CD4-positive, CD25-positive, alpha-beta regulatory T cell (primary cell): ENCODE measurements around the gene RNMT. TPM values are rescaled to one million over a fixed set of nuclear protein-coding genes. Genes with fewer than 3 reads are reported as not detected.
"Not testable (repeated sequence)": the region's sequence is repeated elsewhere in the genome, so short reads cannot be mapped to it uniquely, and the experiment has no call there.

Experiments
- ATAC-seq, 2 donors: fragments of 150-1000 bp; cut with Tn5 transposase; one replicate each; pipeline ENCODE4 v1.10.0; 2021; ENCODE audit warnings: low read depth in 2 of 2, moderate number of reproducible peaks in 2 of 2, moderate library complexity in 1 of 2
- DNase-seq, 3 donors: peaks; one replicate each; pipeline versions ENCODE4 v3.0.0 to v3.0.0-alpha.2; 2012 to 2022; ENCODE audit warnings: mixed read lengths in 1 of 3
- H3K27ac ChIP-seq: one replicate; pipeline ENCODE4 v1.7.0; 2013; ENCODE audit warnings: mild to moderate bottlenecking, low read length; ENCODE audit not compliant: insufficient read depth, poor library complexity, severe bottlenecking
- H3K27me3 ChIP-seq: one replicate; pipeline ENCODE4 v1.7.0; 2013; ENCODE audit warnings: low read length; ENCODE audit not compliant: control insufficient read depth, insufficient read depth
- H3K36me3 ChIP-seq: one replicate; pipeline ENCODE4 v1.7.0; 2013; ENCODE audit warnings: mild to moderate bottlenecking, low read length, moderate library complexity; ENCODE audit not compliant: control insufficient read depth, insufficient read depth
- H3K4me1 ChIP-seq: 2 replicates; pipeline ENCODE4 v1.7.0; 2013; ENCODE audit warnings: mild to moderate bottlenecking, low read length; ENCODE audit not compliant: insufficient read depth, control insufficient read depth, poor library complexity, severe bottlenecking
- H3K4me3 ChIP-seq: one replicate; pipeline ENCODE4 v1.7.0; 2013; ENCODE audit warnings: low read depth, mild to moderate bottlenecking, low read length, moderate library complexity
- H3K9me3 ChIP-seq, 2 experiments: 1 replicate in 1 of 2; 2 replicates in 1 of 2; pipeline ENCODE4 v1.7.0; 2013; ENCODE audit warnings: low read length in 2 of 2, mild to moderate bottlenecking in 1 of 2, moderate library complexity in 1 of 2; ENCODE audit not compliant: control insufficient read depth in 2 of 2
- H3K27ac Mint-ChIP-seq, 3 donors: one replicate each; pipeline ENCODE4 v1.8.0; 2020 to 2022; ENCODE audit warnings: mild to moderate bottlenecking in 3 of 3, mixed read lengths in 3 of 3, moderate library complexity in 2 of 3
- H3K27me3 Mint-ChIP-seq: one replicate; pipeline ENCODE4 v1.8.0; 2022; ENCODE audit warnings: mild to moderate bottlenecking, mixed read lengths
- H3K36me3 Mint-ChIP-seq: one replicate; pipeline ENCODE4 v1.8.0; 2020; ENCODE audit warnings: mixed read lengths
- H3K4me1 Mint-ChIP-seq, 4 donors: one replicate each; pipeline ENCODE4 v1.8.0; 2020 to 2022; ENCODE audit warnings: mixed read lengths in 4 of 4, mild to moderate bottlenecking in 1 of 4
- H3K4me3 Mint-ChIP-seq, 4 donors: one replicate each; pipeline ENCODE4 v1.8.0; 2020 to 2022; ENCODE audit warnings: mild to moderate bottlenecking in 4 of 4, mixed read lengths in 4 of 4, moderate library complexity in 3 of 4
- H3K9me3 Mint-ChIP-seq, 7 donors: one replicate each; pipeline ENCODE4 v1.8.0; 2020 to 2022; ENCODE audit warnings: mixed read lengths in 7 of 7, mild to moderate bottlenecking in 3 of 7, moderate library complexity in 2 of 7
- polyA plus RNA-seq, 4 donors: library from polyadenylated mRNA; unstranded; fragments of 300-500 nt; fragmentation: Illumina TruSeq; gene quantifications; one replicate each; pipeline ENCODE4 v1.2.3, GENCODE V29; 2021
- total RNA-seq: library from RNA; stranded (reverse); gene quantifications from one replicate; pipeline ENCODE4 v1.2.3, GENCODE V29; 2022

The RNMT gene
- total and polyA plus RNA-seq, 5 donors from 2014 or later, result 52.8 to 122 (median 73.2) TPM

DNA sequence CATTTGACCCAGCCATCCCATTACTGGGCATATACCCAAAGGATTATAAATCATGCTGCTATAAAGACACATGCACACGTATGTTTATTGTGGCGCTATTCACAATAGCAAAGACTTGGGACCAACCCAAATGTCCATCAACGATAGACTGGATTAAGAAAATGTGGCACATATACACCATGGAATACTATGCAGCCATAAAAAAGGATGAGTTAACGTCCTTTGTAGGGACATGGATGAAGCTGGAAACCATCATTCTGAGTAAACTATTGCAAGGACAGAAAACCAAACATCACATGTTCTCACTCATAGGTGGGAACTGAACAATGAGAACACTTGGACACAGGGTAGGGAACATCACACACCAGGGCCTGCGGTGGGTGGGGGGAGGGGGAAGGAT lies 31.1 kb upstream of the RNMT start:
- not testable (repeated sequence) for H3K4me3 Mint-ChIP-seq, H3K27ac ChIP-seq, H3K36me3 ChIP-seq, H3K36me3 Mint-ChIP-seq, H3K27ac Mint-ChIP-seq, H3K27me3 Mint-ChIP-seq, H3K9me3 ChIP-seq, H3K4me1 ChIP-seq, DNase-seq, H3K4me3 ChIP-seq, ATAC-seq, H3K27me3 ChIP-seq
- H3K4me1 Mint-ChIP-seq, result peaks cover 11 to 34% (median 14%) of the 10 kb centered on the region in 4 donors
- peaks cover 0 to 17% (median 4%) of the 10 kb centered on the region in 7 donors for H3K9me3 Mint-ChIP-seq

- Mint-ChIP-seq H3K4me1 (peaks cover 5 to 25% (median 7%) of the 10 kb centered on the region in 4 donors), H3K27me3 (no peaks in the 10 kb centered on the region), H3K9me3 (peaks cover 0 to 23% (median 6%) of the 10 kb centered on the region in 7 donors), H3K36me3 (peaks cover 8% of the 10 kb centered on the region), H3K27ac (peak overlapping the region in 1 of 3 donors; percentile 12), H3K4me3 (no peak overlapping the region)
- ATAC-seq (no peak), DNase-seq (no peak)
- Histone ChIP-seq H3K27ac (no peak overlapping the region), H3K9me3 (peaks cover 8 to 16% of the 10 kb centered on the region in 2 experiments), H3K4me3 (no peak overlapping the region), H3K27me3 (no peaks in the 10 kb centered on the region), H3K4me1 (no peaks in the 10 kb centered on the region), H3K36me3 (peaks cover under 1% of the 10 kb centered on the region)
These were observed 29.5 kb upstream of the RNMT start for GRCh38 chr18:13696961-13697360.

GRCh38 chr18:13700153-13700552 lies 26.3 kb upstream of the RNMT start:
- no peak for ATAC-seq
- H3K9me3 Mint-ChIP-seq, result peaks cover 0 to 21% (median 6%) of the 10 kb centered on the region in 7 donors
- no peak overlapping the region for H3K4me3 Mint-ChIP-seq
- DNase-seq, result no peak
- Histone ChIP-seq H3K36me3 (peaks cover 7% of the 10 kb centered on the region), H3K27me3 (no peaks in the 10 kb centered on the region), H3K4me1 (no peaks in the 10 kb centered on the region), H3K4me3 (no peak overlapping the region), H3K9me3 (peaks cover 20 to 44% of the 10 kb centered on the region in 2 experiments), H3K27ac (no peak overlapping the region)
- H3K36me3 Mint-ChIP-seq, result peaks cover 4% of the 10 kb centered on the region
- no peaks in the 10 kb centered on the region for H3K27me3 Mint-ChIP-seq
- peak overlapping the region in 1 of 3 donors; percentile 57 for H3K27ac Mint-ChIP-seq
- peaks cover 4 to 16% (median 10%) of the 10 kb centered on the region in 4 donors for H3K4me1 Mint-ChIP-seq

GRCh38 chr18:13703899-13704298 lies 22.6 kb upstream of the RNMT start:
- no peak overlapping the region for H3K4me3 Mint-ChIP-seq
- peaks cover 2 to 14% (median 7%) of the 10 kb centered on the region in 4 donors for H3K4me1 Mint-ChIP-seq
- Histone ChIP-seq H3K9me3 (peaks cover 20 to 44% of the 10 kb centered on the region in 2 experiments), H3K27me3 (no peaks in the 10 kb centered on the region), H3K36me3 (peaks cover 7% of the 10 kb centered on the region), H3K4me1 (no peaks in the 10 kb centered on the region), H3K27ac (no peak overlapping the region), H3K4me3 (no peak overlapping the region)
- peaks cover 10% of the 10 kb centered on the region for H3K36me3 Mint-ChIP-seq
- H3K27me3 Mint-ChIP-seq, result no peaks in the 10 kb centered on the region
- peak in 1 of 3 donors; percentile 20 for DNase-seq
- ATAC-seq, result no peak
- peaks cover 0 to 26% (median 9%) of the 10 kb centered on the region in 7 donors for H3K9me3 Mint-ChIP-seq
- no peak overlapping the region for H3K27ac Mint-ChIP-seq

- H3K4me1 Mint-ChIP-seq, result peaks cover 5 to 26% (median 16%) of the 10 kb centered on the region in 4 donors
- H3K4me3 Mint-ChIP-seq, result no peak overlapping the region
These were observed 16.1 kb upstream of the RNMT start for GRCh38 chr18:13710414-13710831.

DNA sequence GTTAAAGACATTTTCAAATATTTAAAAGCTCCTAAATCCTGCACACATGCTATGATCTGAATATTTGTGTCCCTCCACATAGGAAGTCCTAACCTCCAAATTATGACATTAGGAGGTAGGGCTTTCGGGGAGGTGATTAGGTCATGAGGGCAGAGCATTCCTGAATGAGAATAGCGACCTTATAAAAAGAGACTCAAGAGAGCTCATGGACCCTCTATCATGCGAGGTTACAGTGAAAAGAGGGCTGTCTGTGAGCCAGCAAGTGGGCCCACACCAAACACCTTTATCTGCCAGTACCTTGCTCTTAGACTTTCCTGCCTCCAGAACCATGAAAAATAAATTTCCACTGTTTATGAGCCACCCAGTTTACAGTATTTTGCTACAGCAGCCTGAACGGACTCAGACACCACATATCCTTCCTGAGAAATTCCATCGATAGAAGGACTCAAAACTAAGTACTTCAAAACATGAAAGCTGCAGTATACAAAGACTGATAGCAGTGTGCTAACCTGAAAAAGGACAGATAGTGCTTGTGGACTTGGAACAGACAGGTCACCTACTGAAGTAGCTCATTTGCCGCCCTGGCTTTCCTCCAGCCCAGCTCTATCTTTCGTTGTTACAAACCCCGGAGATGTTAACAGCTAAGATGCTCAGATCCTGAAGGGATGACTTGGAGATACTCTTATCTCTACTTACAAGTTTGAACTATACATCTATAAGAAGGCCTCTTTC lies 13.9 kb upstream of the RNMT start:
- Mint-ChIP-seq H3K27ac (no peak overlapping the region), H3K27me3 (no peaks in the 10 kb centered on the region), H3K36me3 (peaks cover 17% of the 10 kb centered on the region), H3K9me3 (peaks cover 0 to 7% (median 3%) of the 10 kb centered on the region in 7 donors), H3K4me3 (no peak overlapping the region), H3K4me1 (peaks cover 10 to 26% (median 21%) of the 10 kb centered on the region in 4 donors)
- H3K4me1 ChIP-seq, result no peaks in the 10 kb centered on the region
- ATAC-seq (no peak), DNase-seq (no peak)
- H3K27ac ChIP-seq, result no peak overlapping the region
- H3K9me3 ChIP-seq, result no peaks in the 10 kb centered on the region
- H3K27me3 ChIP-seq, result no peaks in the 10 kb centered on the region
- H3K36me3 ChIP-seq, result peaks cover 3% of the 10 kb centered on the region
- no peak overlapping the region for H3K4me3 ChIP-seq

More at GRCh38 chr18:13710414-13710831, 16.1 kb upstream of the RNMT start:
- DNase-seq, result no peak
- Histone ChIP-seq H3K36me3 (peaks cover 3% of the 10 kb centered on the region), H3K4me3 (no peak overlapping the region), H3K4me1 (no peaks in the 10 kb centered on the region), H3K9me3 (no peaks in the 10 kb centered on the region), H3K27me3 (no peaks in the 10 kb centered on the region), H3K27ac (no peak overlapping the region)
- no peak for ATAC-seq
- H3K27me3 Mint-ChIP-seq, result no peaks in the 10 kb centered on the region
- peaks cover 0 to 7% (median 4%) of the 10 kb centered on the region in 7 donors for H3K9me3 Mint-ChIP-seq
- no peak overlapping the region for H3K27ac Mint-ChIP-seq
- peaks cover 20% of the 10 kb centered on the region for H3K36me3 Mint-ChIP-seq

- Mint-ChIP-seq H3K27me3 (no peaks in the 10 kb centered on the region), H3K4me3 (no peak overlapping the region), H3K27ac (no peak overlapping the region), H3K9me3 (peaks cover 0 to 5% (median 4%) of the 10 kb centered on the region in 7 donors), H3K36me3 (peaks cover 17% of the 10 kb centered on the region), H3K4me1 (peaks cover 14 to 29% (median 22%) of the 10 kb centered on the region in 4 donors)
- H3K27me3 ChIP-seq, result no peaks in the 10 kb centered on the region
- peaks cover 6% of the 10 kb centered on the region for H3K36me3 ChIP-seq
- H3K27ac ChIP-seq, result no peak overlapping the region
- no peak for ATAC-seq
- no peak overlapping the region for H3K4me3 ChIP-seq
- DNase-seq, result no peak
- no peaks in the 10 kb centered on the region for H3K9me3 ChIP-seq
- no peaks in the 10 kb centered on the region for H3K4me1 ChIP-seq
These were observed 12.9 kb upstream of the RNMT start for GRCh38 chr18:13713455-13714055.
